ENCODE results near the gene RAB22A. TPM values are rescaled to one million over a fixed set of nuclear protein-coding genes. Genes with fewer than 3 reads are reported as not detected.

RAB22A gene
- total and polyA plus RNA-seq, 9 of the 15 experiments (the other 6 are each of a cell fraction or from before 2014, with no cell fraction given), result 1.1 to 8.0 (median 6.7) TPM

DNA sequence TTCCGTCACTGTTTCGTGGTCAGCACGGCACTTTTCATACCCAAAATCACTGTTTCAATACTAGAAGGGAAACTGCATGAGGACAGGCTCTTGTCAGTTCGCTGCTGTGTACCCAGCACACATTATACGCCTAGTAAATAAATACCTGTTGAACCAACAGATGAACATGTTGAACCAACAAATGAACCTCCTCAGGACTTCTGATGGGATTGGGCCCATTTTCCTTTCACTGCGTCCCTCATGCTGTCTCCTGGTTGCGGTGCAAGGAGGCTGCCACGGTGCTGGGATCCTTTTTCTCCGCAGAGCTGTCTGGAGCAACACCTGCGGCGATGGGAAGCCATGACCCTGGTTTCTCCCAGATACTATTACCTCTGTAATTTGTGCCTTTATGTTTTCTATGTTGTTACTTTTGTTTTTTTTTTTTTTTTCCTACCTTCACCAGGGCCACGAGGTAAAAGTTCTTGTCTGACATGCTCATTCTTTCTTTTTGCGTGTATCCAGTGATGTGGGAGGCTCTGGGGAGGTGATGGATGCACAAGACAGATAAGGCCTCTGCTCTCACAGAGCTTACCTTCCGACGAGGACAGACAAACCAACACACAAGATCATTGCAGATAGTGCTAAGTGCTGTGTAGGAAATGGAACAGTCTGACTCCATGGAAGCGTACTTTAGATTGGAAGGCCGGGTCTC lies 80.6 kb downstream of the RAB22A start (continued):
- TF ChIP-seq RBM34 (IDR thresholded peaks at IDR 0.05; ENCODE audit: borderline replicate concordance, insufficient read depth, low read length), result no peak
- no peak for TF ChIP-seq FOXK1 (CRISPR knock-in tag; IDR thresholded peaks at IDR 0.05; ENCODE audit: borderline replicate concordance)
- TF ChIP-seq ARID1B (IDR thresholded peaks at IDR 0.05), result peak; percentile 94
- TF ChIP-seq KHSRP (IDR thresholded peaks at IDR 0.05), result no peak
- TF ChIP-seq, protein P1, sequence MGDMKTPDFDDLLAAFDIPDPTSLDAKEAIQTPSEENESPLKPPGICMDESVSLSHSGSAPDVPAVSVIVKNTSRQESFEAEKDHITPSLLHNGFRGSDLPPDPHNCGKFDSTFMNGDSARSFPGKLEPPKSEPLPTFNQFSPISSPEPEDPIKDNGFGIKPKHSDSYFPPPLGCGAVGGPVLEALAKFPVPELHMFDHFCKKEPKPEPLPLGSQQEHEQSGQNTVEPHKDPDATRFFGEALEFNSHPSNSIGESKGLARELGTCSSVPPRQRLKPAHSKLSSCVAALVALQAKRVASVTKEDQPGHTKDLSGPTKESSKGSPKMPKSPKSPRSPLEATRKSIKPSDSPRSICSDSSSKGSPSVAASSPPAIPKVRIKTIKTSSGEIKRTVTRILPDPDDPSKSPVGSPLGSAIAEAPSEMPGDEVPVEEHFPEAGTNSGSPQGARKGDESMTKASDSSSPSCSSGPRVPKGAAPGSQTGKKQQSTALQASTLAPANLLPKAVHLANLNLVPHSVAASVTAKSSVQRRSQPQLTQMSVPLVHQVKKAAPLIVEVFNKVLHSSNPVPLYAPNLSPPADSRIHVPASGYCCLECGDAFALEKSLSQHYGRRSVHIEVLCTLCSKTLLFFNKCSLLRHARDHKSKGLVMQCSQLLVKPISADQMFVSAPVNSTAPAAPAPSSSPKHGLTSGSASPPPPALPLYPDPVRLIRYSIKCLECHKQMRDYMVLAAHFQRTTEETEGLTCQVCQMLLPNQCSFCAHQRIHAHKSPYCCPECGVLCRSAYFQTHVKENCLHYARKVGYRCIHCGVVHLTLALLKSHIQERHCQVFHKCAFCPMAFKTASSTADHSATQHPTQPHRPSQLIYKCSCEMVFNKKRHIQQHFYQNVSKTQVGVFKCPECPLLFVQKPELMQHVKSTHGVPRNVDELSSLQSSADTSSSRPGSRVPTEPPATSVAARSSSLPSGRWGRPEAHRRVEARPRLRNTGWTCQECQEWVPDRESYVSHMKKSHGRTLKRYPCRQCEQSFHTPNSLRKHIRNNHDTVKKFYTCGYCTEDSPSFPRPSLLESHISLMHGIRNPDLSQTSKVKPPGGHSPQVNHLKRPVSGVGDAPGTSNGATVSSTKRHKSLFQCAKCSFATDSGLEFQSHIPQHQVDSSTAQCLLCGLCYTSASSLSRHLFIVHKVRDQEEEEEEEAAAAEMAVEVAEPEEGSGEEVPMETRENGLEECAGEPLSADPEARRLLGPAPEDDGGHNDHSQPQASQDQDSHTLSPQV (IDR thresholded peaks at IDR 0.05), result peak; percentile 35; the same call in 1 of the 2 replicates
- no peak for TF ChIP-seq U2AF1 (optimal IDR thresholded peaks at IDR 0.05; ENCODE audit: low read depth, low read length)
- no peak for TF ChIP-seq SIRT6 (IDR thresholded peaks at IDR 0.05; ENCODE audit: low read depth, low read length)
- TF ChIP-seq SMAD1 (IDR thresholded peaks at IDR 0.05; ENCODE audit: low read depth, low read length, partially characterized antibody), result no peak
- no peak for TF ChIP-seq MED1 (CRISPR knock-in tag; IDR thresholded peaks at IDR 0.05; ENCODE audit: borderline replicate concordance)
- TF ChIP-seq, protein P2, sequence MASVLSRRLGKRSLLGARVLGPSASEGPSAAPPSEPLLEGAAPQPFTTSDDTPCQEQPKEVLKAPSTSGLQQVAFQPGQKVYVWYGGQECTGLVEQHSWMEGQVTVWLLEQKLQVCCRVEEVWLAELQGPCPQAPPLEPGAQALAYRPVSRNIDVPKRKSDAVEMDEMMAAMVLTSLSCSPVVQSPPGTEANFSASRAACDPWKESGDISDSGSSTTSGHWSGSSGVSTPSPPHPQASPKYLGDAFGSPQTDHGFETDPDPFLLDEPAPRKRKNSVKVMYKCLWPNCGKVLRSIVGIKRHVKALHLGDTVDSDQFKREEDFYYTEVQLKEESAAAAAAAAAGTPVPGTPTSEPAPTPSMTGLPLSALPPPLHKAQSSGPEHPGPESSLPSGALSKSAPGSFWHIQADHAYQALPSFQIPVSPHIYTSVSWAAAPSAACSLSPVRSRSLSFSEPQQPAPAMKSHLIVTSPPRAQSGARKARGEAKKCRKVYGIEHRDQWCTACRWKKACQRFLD (CRISPR knock-in tag; IDR thresholded peaks at IDR 0.05), result no peak
- TF ChIP-seq NFE2 (IDR thresholded peaks at IDR 0.05; ENCODE audit: low read depth), result 0 out of 2 replicates have a peak, but pooled peaks have one; percentile 16
- no peak for TF ChIP-seq TFAM (CRISPR knock-in tag; conservative IDR thresholded peaks at IDR 0.05)
- TF ChIP-seq TEAD1 (CRISPR knock-in tag; IDR thresholded peaks at IDR 0.05), result no peak
- TF ChIP-seq HOXB6 (CRISPR knock-in tag; IDR thresholded peaks at IDR 0.05; ENCODE audit: borderline replicate concordance), result no peak
- TF ChIP-seq NR2F6 (CRISPR knock-in tag; IDR thresholded peaks at IDR 0.05), result no peak
- TF ChIP-seq SMARCA5 (IDR thresholded peaks at IDR 0.05), result peak; percentile 44; the same call in 1 of the 2 replicates
- TF ChIP-seq MTA1 (IDR thresholded peaks at IDR 0.05; ENCODE audit: borderline replicate concordance), result peak; percentile 74; the same call in 1 of the 2 replicates
- TF ChIP-seq PCBP2 (IDR thresholded peaks at IDR 0.05; ENCODE audit: low read depth, low read length, poor library complexity, severe bottlenecking), result no peak
- TF ChIP-seq, protein P3, sequence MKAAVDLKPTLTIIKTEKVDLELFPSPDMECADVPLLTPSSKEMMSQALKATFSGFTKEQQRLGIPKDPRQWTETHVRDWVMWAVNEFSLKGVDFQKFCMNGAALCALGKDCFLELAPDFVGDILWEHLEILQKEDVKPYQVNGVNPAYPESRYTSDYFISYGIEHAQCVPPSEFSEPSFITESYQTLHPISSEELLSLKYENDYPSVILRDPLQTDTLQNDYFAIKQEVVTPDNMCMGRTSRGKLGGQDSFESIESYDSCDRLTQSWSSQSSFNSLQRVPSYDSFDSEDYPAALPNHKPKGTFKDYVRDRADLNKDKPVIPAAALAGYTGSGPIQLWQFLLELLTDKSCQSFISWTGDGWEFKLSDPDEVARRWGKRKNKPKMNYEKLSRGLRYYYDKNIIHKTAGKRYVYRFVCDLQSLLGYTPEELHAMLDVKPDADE (conservative IDR thresholded peaks at IDR 0.05; ENCODE audit: control insufficient read depth, low read depth, low read length), result no peak
- TF ChIP-seq, protein P4, sequence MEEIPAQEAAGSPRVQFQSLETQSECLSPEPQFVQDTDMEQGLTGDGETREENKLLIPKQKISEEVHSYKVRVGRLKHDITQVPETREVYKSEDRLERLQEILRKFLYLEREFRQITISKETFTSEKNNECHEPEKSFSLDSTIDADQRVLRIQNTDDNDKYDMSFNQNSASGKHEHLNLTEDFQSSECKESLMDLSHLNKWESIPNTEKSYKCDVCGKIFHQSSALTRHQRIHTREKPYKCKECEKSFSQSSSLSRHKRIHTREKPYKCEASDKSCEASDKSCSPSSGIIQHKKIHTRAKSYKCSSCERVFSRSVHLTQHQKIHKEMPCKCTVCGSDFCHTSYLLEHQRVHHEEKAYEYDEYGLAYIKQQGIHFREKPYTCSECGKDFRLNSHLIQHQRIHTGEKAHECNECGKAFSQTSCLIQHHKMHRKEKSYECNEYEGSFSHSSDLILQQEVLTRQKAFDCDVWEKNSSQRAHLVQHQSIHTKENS (CRISPR knock-in tag; IDR thresholded peaks at IDR 0.05), result no peak
- no peak for TF ChIP-seq ZNF444 (CRISPR knock-in tag; IDR thresholded peaks at IDR 0.05)
